Midbrain (tissue), 1 donor: ENCODE results near the gene PPIE.

ENCODE experiments used
- DNase-seq: peaks from one replicate; lab custom pipeline; 2025; lab: John Stamatoyannopoulos, UW

PPIE gene

DNA sequence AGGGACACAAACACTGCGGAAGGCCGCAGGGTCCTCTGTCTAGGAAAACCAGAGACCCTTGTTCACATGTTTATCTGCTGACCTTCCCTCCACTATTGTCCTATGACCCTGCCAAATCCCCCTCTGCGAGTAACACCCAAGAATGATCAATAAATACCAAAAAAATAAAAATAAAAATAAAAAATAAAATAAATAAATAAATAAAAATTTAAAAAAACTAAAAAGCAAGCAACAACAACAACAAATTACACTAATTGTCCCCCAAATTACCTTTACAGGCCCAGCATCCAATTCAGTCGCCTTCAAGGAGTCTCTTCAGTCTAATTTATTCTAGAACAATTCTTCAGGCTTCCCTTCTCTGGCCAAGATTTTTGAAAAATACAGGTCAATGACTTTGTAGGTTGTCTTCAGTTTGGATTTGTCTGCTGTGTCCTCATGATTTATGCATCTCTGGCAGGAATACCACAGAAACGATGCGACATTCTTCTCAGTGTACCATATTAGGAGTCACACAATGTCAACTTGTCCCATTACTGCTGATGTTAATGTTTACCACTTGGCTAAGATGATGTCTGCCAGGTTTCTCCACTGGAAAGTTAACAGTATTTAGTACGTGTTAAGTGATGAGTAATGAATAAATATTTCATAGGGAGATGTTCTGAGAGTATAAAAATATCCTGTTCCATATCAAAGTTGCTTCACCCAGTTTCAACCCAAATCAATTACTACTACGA is 70.3 kb downstream of the PPIE start:
- DNase-seq = no peak

DNA sequence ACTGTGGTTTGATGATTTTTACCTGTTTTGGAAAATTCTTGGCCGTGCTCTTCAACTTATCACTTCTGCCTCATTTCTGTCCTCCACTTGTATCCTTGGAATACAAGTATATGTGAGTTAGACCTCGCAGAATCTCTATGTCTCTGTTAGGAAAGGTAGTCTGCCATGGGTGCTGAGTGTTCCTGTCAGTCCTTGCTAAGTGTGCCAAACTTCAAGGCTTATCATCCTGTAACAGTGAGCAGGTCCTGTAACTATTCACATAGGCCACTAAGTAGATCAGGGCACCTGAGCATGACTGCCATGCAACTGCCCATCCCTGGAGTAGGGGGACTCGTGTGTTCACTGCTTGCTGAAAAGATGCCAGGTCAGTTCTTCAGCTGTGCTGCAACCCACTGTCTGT is 74.2 kb downstream of the PPIE start:
- no peak for DNase-seq
